ENCODE data around the gene MYO18B. TPM values are rescaled to one million over a fixed set of nuclear protein-coding genes. Genes with fewer than 3 reads are reported as not detected.

MYO18B gene
- total RNA-seq, 1 experiment from 2014 or later, result 0.07 TPM

DNA sequence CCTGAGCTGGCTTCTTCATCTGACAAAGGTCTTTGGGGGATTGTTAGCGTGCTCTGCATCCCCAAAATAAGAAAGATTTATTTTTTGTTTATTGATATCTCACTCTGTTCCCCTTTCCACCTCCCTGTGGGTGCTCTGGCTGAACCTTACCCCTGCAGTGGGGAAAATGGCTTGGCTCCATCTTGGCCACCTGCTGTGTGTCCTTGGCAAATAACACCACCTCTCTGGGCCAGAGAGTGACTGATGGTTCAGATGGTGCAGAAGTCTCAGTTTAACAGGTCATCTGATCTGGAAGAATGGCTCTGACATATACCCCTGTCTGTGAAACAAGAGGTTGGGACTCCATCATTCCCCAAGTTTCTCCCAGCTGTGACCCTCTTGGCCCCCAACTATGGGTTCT is 157.6 kb downstream of the MYO18B start:
- Histone ChIP-seq H3K4me1 (no peaks in the 10 kb centered on the region), H3K9me3 (no peaks in the 10 kb centered on the region), H3K36me3 (ENCODE audit: control insufficient read depth, insufficient read depth, low read length) (no peaks in the 10 kb centered on the region), H3K27me3 (replicated peaks; ENCODE audit: control insufficient read depth, insufficient read depth, low read length) (no peaks in the 10 kb centered on the region; the same call in 1 of the 2 replicates), H3K4me3 (ENCODE audit: low read depth, low read length) (no peak overlapping the region)
- Mint-ChIP-seq H3K27ac (ENCODE audit: unreplicated experiment) (no peak overlapping the region), H3K27me3 (ENCODE audit: insufficient read depth, unreplicated experiment) (peaks cover 7% of the 10 kb centered on the region), H3K4me1 (ENCODE audit: low read depth, unreplicated experiment) (no peaks in the 10 kb centered on the region), H3K36me3 (ENCODE audit: insufficient read depth, unreplicated experiment) (no peaks in the 10 kb centered on the region), H3K9me3 (ENCODE audit: unreplicated experiment) (no peaks in the 10 kb centered on the region), H3K4me3 (ENCODE audit: unreplicated experiment) (no peak overlapping the region)
- CTCF ChIA-PET, result no interaction called here
- TF ChIP-seq, protein P1, sequence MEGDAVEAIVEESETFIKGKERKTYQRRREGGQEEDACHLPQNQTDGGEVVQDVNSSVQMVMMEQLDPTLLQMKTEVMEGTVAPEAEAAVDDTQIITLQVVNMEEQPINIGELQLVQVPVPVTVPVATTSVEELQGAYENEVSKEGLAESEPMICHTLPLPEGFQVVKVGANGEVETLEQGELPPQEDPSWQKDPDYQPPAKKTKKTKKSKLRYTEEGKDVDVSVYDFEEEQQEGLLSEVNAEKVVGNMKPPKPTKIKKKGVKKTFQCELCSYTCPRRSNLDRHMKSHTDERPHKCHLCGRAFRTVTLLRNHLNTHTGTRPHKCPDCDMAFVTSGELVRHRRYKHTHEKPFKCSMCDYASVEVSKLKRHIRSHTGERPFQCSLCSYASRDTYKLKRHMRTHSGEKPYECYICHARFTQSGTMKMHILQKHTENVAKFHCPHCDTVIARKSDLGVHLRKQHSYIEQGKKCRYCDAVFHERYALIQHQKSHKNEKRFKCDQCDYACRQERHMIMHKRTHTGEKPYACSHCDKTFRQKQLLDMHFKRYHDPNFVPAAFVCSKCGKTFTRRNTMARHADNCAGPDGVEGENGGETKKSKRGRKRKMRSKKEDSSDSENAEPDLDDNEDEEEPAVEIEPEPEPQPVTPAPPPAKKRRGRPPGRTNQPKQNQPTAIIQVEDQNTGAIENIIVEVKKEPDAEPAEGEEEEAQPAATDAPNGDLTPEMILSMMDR (IDR thresholded peaks at IDR 0.05; ENCODE audit: insufficient read depth in 1 of 2, low read depth in 1 of 2, low read length in 1 of 2, severe bottlenecking in 1 of 2, unreplicated experiment in 1 of 2), result no peak
- DNase-seq, result no peak
- POLR2A ChIA-PET, result no interaction called here
- BruUV-seq (replicated peaks), result no TSS peak
- intact Hi-C loops (cut with micrococcal nuclease; ENCODE audit: unreplicated experiment), result no loop called here

DNA sequence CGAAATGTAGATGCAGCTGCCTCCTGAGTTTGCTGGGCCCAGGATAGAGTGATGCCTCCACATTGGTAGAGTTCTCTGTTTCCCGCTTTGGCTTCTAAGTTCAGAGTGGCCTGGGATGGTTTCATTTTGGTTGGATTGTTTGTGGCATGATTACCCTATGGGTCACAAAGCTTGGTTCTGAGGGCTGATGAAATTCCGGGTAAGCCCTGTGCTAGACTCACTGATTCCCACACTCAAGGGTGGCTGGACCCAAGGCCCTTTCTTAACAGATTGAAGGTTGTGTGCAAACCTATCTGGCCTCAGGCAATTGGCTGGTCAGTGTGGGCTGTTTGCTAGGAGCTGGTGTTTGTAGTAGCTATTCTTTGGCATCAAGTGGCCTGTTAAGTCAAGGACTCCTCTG is 158.4 kb downstream of the MYO18B start:
- H3K27ac Mint-ChIP-seq (ENCODE audit: unreplicated experiment), result no peak overlapping the region
- Histone ChIP-seq H3K36me3 (ENCODE audit: control insufficient read depth, insufficient read depth, low read length) (no peaks in the 10 kb centered on the region), H3K27me3 (replicated peaks; ENCODE audit: control insufficient read depth, insufficient read depth, low read length) (no peaks in the 10 kb centered on the region; the same call in 1 of the 2 replicates), H3K4me3 (ENCODE audit: low read depth, low read length) (no peak overlapping the region), H3K4me1 (no peaks in the 10 kb centered on the region), H3K9me3 (no peaks in the 10 kb centered on the region)
- DNase-seq, result no peak
- TF ChIP-seq, protein P1 (IDR thresholded peaks at IDR 0.05; ENCODE audit: insufficient read depth in 1 of 2, low read depth in 1 of 2, low read length in 1 of 2, severe bottlenecking in 1 of 2, unreplicated experiment in 1 of 2), result no peak
- no peaks in the 10 kb centered on the region for H3K36me3 Mint-ChIP-seq (ENCODE audit: insufficient read depth, unreplicated experiment)
- BruUV-seq (replicated peaks), result no TSS peak
- H3K4me3 Mint-ChIP-seq (ENCODE audit: unreplicated experiment), result no peak overlapping the region
- H3K4me1 Mint-ChIP-seq (ENCODE audit: low read depth, unreplicated experiment), result no peaks in the 10 kb centered on the region
- H3K27me3 Mint-ChIP-seq (ENCODE audit: insufficient read depth, unreplicated experiment), result peaks cover 7% of the 10 kb centered on the region
- ChIA-PET CTCF (interaction anchor here (0.6 kb wide), 1 partner anchor 117 kb away, joined by 4 read pairs; no protein-coding TSS in a partner anchor), POLR2A (no interaction called here)
- intact Hi-C loops (cut with micrococcal nuclease; ENCODE audit: unreplicated experiment), result no loop called here
- no peaks in the 10 kb centered on the region for H3K9me3 Mint-ChIP-seq (ENCODE audit: unreplicated experiment)

DNA sequence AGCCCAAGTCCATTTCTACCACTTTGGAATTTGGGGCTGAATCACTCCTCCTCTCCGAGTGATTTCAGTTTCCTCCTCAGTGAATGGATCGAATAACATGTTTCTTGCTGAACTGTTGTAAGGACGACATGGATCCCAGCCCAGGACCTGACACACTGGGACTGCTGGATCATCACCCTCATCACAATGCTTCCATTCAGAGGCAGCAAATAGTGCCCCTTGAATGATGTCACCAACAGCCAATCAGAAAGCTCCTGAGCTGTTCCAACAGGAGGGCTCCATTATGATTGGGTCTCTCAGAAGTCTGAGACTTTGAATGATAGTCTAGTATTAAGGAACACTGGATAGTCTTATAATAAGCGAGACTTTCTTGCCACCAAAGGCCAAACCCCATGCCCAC is 158.9 kb downstream of the MYO18B start:
- H3K27me3 ChIP-seq (replicated peaks; ENCODE audit: control insufficient read depth, insufficient read depth, low read length), result no peaks in the 10 kb centered on the region; the same call in 1 of the 2 replicates
- ChIA-PET POLR2A (no interaction called here), CTCF (interaction anchor here (0.6 kb wide), 1 partner anchor 116 kb away, joined by 4 read pairs; no protein-coding TSS in a partner anchor)
- no peak for DNase-seq
- Mint-ChIP-seq H3K9me3 (ENCODE audit: unreplicated experiment) (no peaks in the 10 kb centered on the region), H3K4me1 (ENCODE audit: low read depth, unreplicated experiment) (no peaks in the 10 kb centered on the region), H3K27me3 (ENCODE audit: insufficient read depth, unreplicated experiment) (peaks cover 5% of the 10 kb centered on the region), H3K27ac (ENCODE audit: unreplicated experiment) (no peak overlapping the region), H3K36me3 (ENCODE audit: insufficient read depth, unreplicated experiment) (no peaks in the 10 kb centered on the region), H3K4me3 (ENCODE audit: unreplicated experiment) (no peak overlapping the region)
- H3K9me3 ChIP-seq, result no peaks in the 10 kb centered on the region
- no peak overlapping the region for H3K4me3 ChIP-seq (ENCODE audit: low read depth, low read length)
- no TSS peak for BruUV-seq (replicated peaks)
- intact Hi-C loops (cut with micrococcal nuclease; ENCODE audit: unreplicated experiment), result no loop called here
- H3K36me3 ChIP-seq (ENCODE audit: control insufficient read depth, insufficient read depth, low read length), result no peaks in the 10 kb centered on the region
- TF ChIP-seq, protein P1 (IDR thresholded peaks at IDR 0.05; ENCODE audit: insufficient read depth in 1 of 2, low read depth in 1 of 2, low read length in 1 of 2, severe bottlenecking in 1 of 2, unreplicated experiment in 1 of 2), result no peak
- no peaks in the 10 kb centered on the region for H3K4me1 ChIP-seq
